GM12873 (cell line): ENCODE measurements around the gene POU3F1.
A peak's percentile ranks its signal among the peaks of the same experiment; 100 is the strongest.

Experiments
- TF ChIP-seq, protein P1 (sequence below): IDR thresholded peaks from 2 replicates; pipeline ENCODE4 v1.5.1; 2012; ENCODE audit warnings: low read depth, mild to moderate bottlenecking, moderate library complexity, low read length, control low read depth; ENCODE audit not compliant: insufficient read depth; ENCODE audit errors: missing control alignments

Gene POU3F1

DNA sequence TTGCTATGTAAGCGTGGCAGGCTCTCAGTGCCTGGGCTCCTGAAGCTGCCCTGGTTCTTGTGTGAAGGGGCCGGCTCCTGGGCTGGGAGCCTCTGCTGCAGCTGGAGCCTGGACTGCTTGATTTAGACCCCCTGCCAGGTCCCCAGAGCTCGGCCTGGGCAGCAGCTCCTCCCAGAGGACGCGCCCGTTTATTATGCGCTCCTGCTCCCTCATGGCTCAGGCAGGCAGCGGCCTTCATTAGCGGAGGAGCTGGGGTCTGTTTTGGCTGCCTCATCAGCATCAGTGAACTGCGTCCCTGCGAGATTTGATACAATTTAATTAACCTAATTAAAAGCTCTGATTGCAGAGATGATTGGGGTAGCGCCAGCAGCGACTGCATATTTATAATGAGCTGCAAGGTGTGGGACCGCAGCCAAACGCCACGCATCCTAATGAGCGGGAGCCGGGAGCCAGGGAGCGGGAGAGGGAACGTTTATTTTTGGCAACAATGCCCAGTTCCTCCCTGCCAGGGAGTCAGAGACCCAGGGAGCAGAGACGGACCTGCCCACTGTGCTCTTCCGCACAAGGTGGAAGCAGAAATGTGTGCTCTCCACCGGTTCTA is 17.4 kb downstream of the POU3F1 start:
- TF ChIP-seq, protein P1, sequence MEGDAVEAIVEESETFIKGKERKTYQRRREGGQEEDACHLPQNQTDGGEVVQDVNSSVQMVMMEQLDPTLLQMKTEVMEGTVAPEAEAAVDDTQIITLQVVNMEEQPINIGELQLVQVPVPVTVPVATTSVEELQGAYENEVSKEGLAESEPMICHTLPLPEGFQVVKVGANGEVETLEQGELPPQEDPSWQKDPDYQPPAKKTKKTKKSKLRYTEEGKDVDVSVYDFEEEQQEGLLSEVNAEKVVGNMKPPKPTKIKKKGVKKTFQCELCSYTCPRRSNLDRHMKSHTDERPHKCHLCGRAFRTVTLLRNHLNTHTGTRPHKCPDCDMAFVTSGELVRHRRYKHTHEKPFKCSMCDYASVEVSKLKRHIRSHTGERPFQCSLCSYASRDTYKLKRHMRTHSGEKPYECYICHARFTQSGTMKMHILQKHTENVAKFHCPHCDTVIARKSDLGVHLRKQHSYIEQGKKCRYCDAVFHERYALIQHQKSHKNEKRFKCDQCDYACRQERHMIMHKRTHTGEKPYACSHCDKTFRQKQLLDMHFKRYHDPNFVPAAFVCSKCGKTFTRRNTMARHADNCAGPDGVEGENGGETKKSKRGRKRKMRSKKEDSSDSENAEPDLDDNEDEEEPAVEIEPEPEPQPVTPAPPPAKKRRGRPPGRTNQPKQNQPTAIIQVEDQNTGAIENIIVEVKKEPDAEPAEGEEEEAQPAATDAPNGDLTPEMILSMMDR = no peak

DNA sequence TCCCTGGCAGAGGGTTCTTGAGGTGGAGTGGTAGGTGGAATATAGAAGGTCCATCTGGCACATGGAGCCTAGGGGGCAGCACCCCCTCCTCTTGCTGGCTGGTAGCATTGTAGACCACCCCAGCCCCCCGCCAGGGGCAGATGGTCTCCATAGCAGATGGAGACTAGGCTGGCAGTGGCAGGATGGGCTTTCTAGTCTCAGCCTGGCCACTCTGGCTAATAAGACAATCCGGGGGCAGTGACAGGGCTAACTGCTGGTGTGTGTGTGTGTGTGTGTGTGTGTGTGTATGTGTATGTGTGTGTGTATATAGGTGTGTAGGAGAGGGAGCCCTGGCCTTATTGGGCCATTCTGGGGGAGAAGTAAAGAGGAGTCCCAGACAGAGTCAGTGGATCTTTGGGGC is 17.9 kb downstream of the POU3F1 start:
- TF ChIP-seq, protein P1 = peak; percentile 23

DNA sequence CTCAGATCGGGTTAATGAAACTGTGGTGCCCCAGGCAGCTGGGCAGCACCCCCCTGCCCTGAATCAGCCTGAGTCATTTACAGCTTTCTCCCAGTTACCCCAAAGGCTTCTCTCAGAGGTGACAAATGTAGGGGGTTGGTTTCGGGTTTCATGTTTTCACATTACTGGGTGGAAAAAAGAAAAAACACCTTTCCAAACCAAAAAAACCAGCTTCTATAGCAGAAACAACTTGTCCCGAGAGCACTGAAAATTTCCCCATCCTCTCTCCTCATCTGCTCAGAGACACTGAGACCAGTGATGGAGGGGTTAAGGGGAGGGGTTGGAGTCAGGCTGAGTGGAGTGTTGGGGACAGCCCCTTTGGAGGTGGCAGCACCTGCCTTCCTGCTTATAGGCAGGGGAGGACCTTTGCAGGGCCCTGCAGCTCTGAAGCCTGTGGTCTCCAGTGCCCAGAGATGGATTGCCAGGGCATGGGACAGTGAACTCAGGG is 18.4 kb downstream of the POU3F1 start:
- TF ChIP-seq, protein P1 = no peak

DNA sequence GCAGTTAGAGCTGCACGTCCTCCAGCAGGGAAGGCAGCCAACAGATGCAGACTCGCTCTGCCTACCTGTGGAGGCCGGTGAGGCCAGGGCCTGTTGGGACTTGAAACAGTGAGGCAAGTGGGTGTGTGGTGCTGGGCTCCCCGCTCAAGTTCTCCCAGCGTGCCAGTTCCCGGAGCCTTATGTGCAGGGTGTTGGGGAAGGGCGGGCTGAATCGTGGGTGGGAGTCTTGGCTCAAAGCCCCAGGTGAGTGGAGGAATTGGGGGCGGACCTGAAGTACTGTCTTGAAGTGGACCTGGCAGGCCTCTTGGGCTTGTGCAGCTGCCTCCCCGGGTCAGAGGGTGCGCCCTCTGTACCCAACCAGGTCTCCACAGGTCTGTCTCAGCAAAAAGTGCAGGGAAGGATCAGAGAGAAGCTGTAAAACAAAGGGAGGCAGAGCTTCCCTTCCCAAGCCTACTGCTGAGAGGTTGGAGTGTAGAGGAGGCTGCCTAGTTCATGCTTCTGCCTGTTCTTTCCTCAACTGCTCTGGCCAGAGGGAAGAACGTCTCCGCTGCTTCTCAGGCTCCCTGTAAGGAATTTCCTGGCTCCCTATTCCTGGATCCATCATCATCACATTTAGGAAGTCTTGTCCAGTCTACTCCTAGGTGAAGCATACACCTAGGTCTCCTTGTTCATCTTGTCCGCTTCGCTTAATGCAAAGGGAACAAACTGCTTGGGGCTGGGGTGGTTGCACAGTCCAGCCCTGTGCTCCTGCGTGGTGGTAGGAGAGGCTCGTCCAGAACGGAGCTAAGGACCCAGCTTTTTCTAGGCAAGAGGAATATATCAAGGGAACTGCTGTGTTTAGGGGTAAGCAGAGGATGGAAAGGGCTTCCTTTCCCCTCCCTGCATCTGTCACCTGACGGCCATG is 19.1 kb downstream of the POU3F1 start:
- TF ChIP-seq, protein P1 = no peak

DNA sequence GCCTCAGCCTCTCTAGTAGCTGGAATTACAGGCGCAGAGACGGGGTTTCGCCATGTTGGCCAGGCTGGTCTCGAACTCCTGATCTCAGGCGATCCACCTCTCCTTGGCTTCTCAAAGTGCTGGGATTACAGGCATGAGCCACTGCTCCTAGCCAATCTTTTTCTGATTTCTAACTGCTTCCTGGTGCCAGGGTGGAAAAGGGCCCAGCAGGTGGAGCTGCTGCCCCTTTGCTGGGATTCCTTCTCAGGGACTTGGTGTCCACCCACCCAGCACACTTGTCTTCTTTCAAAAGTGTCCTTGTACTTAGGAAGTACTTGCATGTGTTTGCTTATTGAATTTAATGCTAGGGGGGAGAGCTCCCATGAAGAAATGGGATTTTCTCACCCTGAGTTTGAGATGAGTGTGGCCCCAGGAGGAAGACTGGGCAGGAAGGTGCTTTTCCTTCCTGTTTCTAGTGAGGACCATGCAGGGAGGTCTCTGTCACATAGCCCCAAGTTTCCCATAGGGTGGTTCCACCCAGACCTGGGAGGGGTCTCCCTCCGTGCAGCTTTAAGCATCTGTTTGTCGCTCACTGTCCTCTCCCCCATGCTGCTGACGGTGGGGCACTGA is 19.9 kb downstream of the POU3F1 start:
- TF ChIP-seq, protein P1 = peak; percentile 73

DNA sequence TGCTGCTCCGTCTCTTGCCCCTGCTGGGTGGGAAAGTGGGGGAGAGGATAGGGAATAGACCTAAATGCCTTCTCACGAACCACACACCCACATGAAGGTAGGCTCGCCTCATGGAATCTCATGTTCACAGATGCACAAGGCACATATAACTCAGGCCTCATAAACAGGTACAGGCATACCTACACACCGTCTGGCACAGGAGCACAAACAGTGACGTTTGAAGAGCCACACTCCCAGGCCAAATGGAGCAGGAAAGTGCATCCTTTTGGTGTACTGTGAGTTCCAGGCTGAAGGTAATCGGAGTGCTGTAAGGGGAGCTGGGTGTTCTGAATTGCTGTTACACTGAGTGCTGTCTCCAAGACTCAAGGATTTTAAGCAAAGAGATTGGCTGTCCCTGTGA is 20.9 kb downstream of the POU3F1 start:
- TF ChIP-seq, protein P1 = no peak

DNA sequence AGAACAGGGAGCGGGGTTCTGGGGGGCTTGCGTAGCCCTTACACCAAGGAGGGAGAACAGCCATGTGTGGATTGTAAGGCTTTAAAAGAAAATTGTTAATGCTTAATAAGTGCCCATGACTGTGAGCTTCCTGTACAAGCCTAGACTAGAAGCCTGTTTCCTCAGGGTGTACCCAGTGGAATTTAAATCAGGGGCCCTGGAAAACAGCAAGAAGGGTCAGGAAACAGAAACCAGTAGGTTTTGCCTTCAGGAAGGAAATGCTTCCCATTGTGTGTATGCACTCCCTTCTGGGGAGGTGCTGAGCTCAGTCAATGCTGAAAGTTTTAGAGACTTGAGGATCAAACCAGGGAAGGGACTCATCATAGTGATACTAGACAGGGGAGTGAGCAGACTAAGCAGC is 21.4 kb downstream of the POU3F1 start:
- TF ChIP-seq, protein P1 = no peak
